ENCODE results near the gene USP22.

The USP22 gene

GRCh38 chr17:20999841-21000532 is 42.8 kb downstream of the USP22 start:
- no peak for DNase-seq

- no peak for DNase-seq
Measured at GRCh38 chr17:20999044-20999573, 43.7 kb downstream of the USP22 start.

- DNase-seq, result no peak
Measured at GRCh38 chr17:20998571-20999043, 44.2 kb downstream of the USP22 start.

- no peak for DNase-seq
Measured at GRCh38 chr17:20997711-20998570, 44.9 kb downstream of the USP22 start.

GRCh38 chr17:20996724-20997615 is 45.8 kb downstream of the USP22 start:
- DNase-seq, result no peak

- no peak for DNase-seq
Measured at GRCh38 chr17:20995873-20996723, 46.7 kb downstream of the USP22 start.

- DNase-seq, result no peak
Measured at GRCh38 chr17:20995164-20995872, 47.5 kb downstream of the USP22 start.

- no peak for DNase-seq
Measured at GRCh38 chr17:20994779-20995149, 48.0 kb downstream of the USP22 start.

GRCh38 chr17:20993863-20994778 is 48.7 kb downstream of the USP22 start:
- DNase-seq, result no peak

GRCh38 chr17:20992987-20993862 is 49.6 kb downstream of the USP22 start:
- DNase-seq, result peak; percentile 92

- no peak for DNase-seq
Measured at GRCh38 chr17:20992416-20992815, 50.4 kb downstream of the USP22 start.

GRCh38 chr17:20991276-20992037 is 51.4 kb downstream of the USP22 start:
- no peak for DNase-seq

GRCh38 chr17:20989991-20990855 is 52.6 kb downstream of the USP22 start:
- no peak for DNase-seq

GRCh38 chr17:20989481-20989880 is 53.3 kb downstream of the USP22 start:
- no peak for DNase-seq

- no peak for DNase-seq
Measured at GRCh38 chr17:20988896-20989295, 53.9 kb downstream of the USP22 start.

- DNase-seq, result no peak
Measured at GRCh38 chr17:20988001-20988636, 54.7 kb downstream of the USP22 start.

GRCh38 chr17:20987511-20987910 is 55.3 kb downstream of the USP22 start:
- no peak for DNase-seq
